ENCODE measurements around the gene ADGRA1.

DNA sequence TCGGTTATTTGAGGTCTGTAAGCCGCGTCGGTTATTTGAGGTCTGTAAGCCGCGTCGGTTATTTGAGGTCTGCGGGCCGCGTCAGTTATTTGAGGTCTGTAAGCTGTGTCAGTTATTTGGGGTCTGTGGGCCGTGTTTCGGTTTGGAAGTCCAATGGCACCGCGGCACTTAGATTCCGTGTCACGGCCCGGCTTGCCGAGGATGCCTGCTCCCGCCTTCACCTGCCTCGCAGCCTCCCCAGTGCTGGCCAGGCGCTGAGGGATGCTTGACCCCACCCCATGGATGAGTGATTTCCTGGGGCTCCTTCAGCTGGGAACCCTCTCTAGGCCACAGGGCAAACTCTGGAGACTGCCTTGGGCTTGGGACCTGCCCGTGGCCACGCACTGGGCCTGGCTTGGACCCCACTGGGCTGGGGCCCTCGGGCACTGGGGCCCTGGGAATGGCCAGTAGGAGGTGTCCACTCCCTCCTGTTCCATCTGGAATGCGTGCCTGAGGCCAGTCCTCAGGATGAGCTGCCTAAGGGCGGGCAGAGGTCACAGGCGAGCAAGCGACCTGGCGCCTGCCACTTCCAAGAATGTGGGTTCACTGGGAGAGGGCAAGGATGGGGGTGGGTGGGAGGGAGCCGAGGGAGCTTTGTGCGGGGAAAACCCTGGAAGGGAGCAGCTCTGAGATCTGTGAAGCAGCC, 25.6 kb downstream of the ADGRA1 start:
- TF ChIP-seq, protein P1, sequence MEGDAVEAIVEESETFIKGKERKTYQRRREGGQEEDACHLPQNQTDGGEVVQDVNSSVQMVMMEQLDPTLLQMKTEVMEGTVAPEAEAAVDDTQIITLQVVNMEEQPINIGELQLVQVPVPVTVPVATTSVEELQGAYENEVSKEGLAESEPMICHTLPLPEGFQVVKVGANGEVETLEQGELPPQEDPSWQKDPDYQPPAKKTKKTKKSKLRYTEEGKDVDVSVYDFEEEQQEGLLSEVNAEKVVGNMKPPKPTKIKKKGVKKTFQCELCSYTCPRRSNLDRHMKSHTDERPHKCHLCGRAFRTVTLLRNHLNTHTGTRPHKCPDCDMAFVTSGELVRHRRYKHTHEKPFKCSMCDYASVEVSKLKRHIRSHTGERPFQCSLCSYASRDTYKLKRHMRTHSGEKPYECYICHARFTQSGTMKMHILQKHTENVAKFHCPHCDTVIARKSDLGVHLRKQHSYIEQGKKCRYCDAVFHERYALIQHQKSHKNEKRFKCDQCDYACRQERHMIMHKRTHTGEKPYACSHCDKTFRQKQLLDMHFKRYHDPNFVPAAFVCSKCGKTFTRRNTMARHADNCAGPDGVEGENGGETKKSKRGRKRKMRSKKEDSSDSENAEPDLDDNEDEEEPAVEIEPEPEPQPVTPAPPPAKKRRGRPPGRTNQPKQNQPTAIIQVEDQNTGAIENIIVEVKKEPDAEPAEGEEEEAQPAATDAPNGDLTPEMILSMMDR (IDR thresholded peaks at IDR 0.05; ENCODE audit: low read length) = no peak
- TF ChIP-seq EZH2 (IDR thresholded peaks at IDR 0.05; ENCODE audit: borderline replicate concordance, low read length) = no peak

All from OCI-LY1 (cell line).